B cell (primary cell): Measurements from ENCODE around the gene CAMK2G. TPM values are rescaled to one million over a fixed set of nuclear protein-coding genes. Genes with fewer than 3 reads are reported as not detected.

Experiments used
- ATAC-seq: fragments of 200-7000 bp; cut with Tn5 transposase; one replicate; pipeline ENCODE4 v1.10.0; 2021; ENCODE audit warnings: low read depth, mild to moderate bottlenecking, moderate number of reproducible peaks, moderate library complexity
- CTCF ChIA-PET: fragments of 350-600 bp; sonication (Branson Sonifier 250); formaldehyde crosslinking; loops from one replicate; lab custom pipeline; 2021; ENCODE audit warnings: antibody characterized with exemption, inconsistent platforms; lab: Charles Lee
- POLR2A ChIA-PET: fragments of 350-600 bp; sonication (Branson Sonifier 250); formaldehyde crosslinking; loops from one replicate; lab custom pipeline; 2021; ENCODE audit warnings: antibody characterized with exemption; lab: Charles Lee
- DNase-seq: peaks from one replicate; pipeline ENCODE4 v3.0.0; 2013
- H2AFZ ChIP-seq: 2 replicates; pipeline ENCODE4 v1.6.1; 2012; ENCODE audit warnings: mild to moderate bottlenecking, low read depth, low read length; ENCODE audit not compliant: insufficient read depth, poor library complexity, severe bottlenecking
- H3K27ac ChIP-seq, 2 donors: 1 replicate in 1 of 2; 2 replicates in 1 of 2; pipeline ENCODE4 v1.5.1; 2012 to 2013; ENCODE audit warnings: low read length in 2 of 2, mild to moderate bottlenecking in 2 of 2, moderate library complexity in 1 of 2
- H3K27me3 ChIP-seq, 4 experiments: fragments of 200-600 bp in 1 of 4; sonication (generic) in 1 of 4; replicated peaks in 1 of 4; 1 replicate in 2 of 4; 2 replicates in 2 of 4; pipeline versions ENCODE4 v1.6.1 to v1.7.0; 2013 to 2016; ENCODE audit warnings: low read length in 3 of 4, mild to moderate bottlenecking in 2 of 4, mixed read lengths in 1 of 4, moderate library complexity in 1 of 4; ENCODE audit not compliant: insufficient read depth in 4 of 4, control insufficient read depth in 3 of 4; ENCODE audit errors: control extremely low read depth in 1 of 4
- H3K36me3 ChIP-seq, 2 experiments: replicated peaks in 1 of 2; 1 replicate in 1 of 2; 2 replicates in 1 of 2; pipeline versions ENCODE4 v1.6.1 to v1.7.1; 2013; ENCODE audit warnings: low read length in 1 of 2; ENCODE audit not compliant: insufficient read depth in 2 of 2, control insufficient read depth in 1 of 2; ENCODE audit errors: control extremely low read depth in 1 of 2, extremely low read depth in 1 of 2
- H3K4me1 ChIP-seq, 2 donors: fragments of 200-600 bp in 1 of 2; sonication (generic) in 1 of 2; 1 replicate in 1 of 2; 2 replicates in 1 of 2; pipeline versions ENCODE4 v1.5.1 to v1.6.1; 2013 to 2017; ENCODE audit warnings: low read length in 2 of 2; ENCODE audit not compliant: control insufficient read depth in 2 of 2, insufficient read depth in 2 of 2
- H3K4me2 ChIP-seq: replicated peaks from 2 replicates; pipeline ENCODE3; 2012; ENCODE audit warnings: mild to moderate bottlenecking, low read depth, low read length; ENCODE audit not compliant: poor library complexity, severe bottlenecking
- H3K4me3 ChIP-seq, 5 experiments: fragments of 200-600 bp in 1 of 5; sonication (generic) in 1 of 5; 1 replicate in 3 of 5; 2 replicates in 2 of 5; pipeline versions ENCODE4 v1.5.1 to v1.7.0; 2011 to 2016; ENCODE audit warnings: low read length in 4 of 5, mild to moderate bottlenecking in 4 of 5, low read depth in 2 of 5, control low read depth in 1 of 5, moderate library complexity in 1 of 5; ENCODE audit not compliant: insufficient read depth in 1 of 5; ENCODE audit errors: control extremely low read depth in 1 of 5, extremely low read depth in 1 of 5
- H3K79me2 ChIP-seq: fragments of 200-600 bp; sonication (generic); one replicate; pipeline ENCODE4 v1.6.0; 2016; ENCODE audit warnings: low read length; ENCODE audit not compliant: control insufficient read depth, insufficient read depth
- H3K9ac ChIP-seq: fragments of 200-600 bp; sonication (generic); 2 replicates; pipeline ENCODE4 v1.6.1; 2017; ENCODE audit warnings: mild to moderate bottlenecking, low read length, moderate library complexity
- H3K9me3 ChIP-seq, 3 donors: one replicate each; pipeline versions ENCODE4 v1.6.1 to v1.7.1; 2013; ENCODE audit warnings: low read length in 2 of 3; ENCODE audit not compliant: control insufficient read depth in 2 of 3, insufficient read depth in 1 of 3; ENCODE audit errors: control extremely low read depth in 1 of 3
- H4K20me1 ChIP-seq: 2 replicates; pipeline ENCODE4 v1.6.0; 2012; ENCODE audit warnings: mild to moderate bottlenecking, low read length; ENCODE audit not compliant: insufficient read depth, control insufficient read depth, poor library complexity, severe bottlenecking
- H3K27ac Mint-ChIP-seq: one replicate; pipeline ENCODE4 v1.8.0; 2021; ENCODE audit warnings: mixed read lengths
- H3K27me3 Mint-ChIP-seq: one replicate; pipeline ENCODE4 v1.8.0; 2021; ENCODE audit warnings: mixed read lengths
- H3K4me1 Mint-ChIP-seq: one replicate; pipeline ENCODE4 v1.8.0; 2021; ENCODE audit warnings: mixed read lengths
- H3K4me3 Mint-ChIP-seq: one replicate; pipeline ENCODE4 v1.8.0; 2021; ENCODE audit warnings: mixed read lengths
- H3K9me3 Mint-ChIP-seq: one replicate; pipeline ENCODE4 v1.8.0; 2022; ENCODE audit warnings: mixed read lengths; ENCODE audit not compliant: insufficient read depth
- EZH2 ChIP-seq: IDR thresholded peaks from 2 replicates; pipeline ENCODE4 v1.6.1; 2012; ENCODE audit warnings: borderline replicate concordance, low read depth, mild to moderate bottlenecking, moderate library complexity, low read length; ENCODE audit not compliant: insufficient read depth, poor library complexity, severe bottlenecking
- WGBS: methylation state at CpG from one replicate; pipeline ENCODE4 v1.1.5; 2013; ENCODE audit warnings: missing lambda C conversion rate; ENCODE audit not compliant: insufficient coverage; 5-methylcytosine and 5-hydroxymethylcytosine counted together
- intact Hi-C: fragments of 100-400 bp; cut with micrococcal nuclease; formaldehyde crosslinking; loops from one replicate; pipeline ENCODE4 v1.10.0; 2022
- polyA plus RNA-seq: library from polyadenylated mRNA; depleted of rRNA; stranded (reverse); fragments of >200 nt; gene quantifications from 2 replicates; pipeline ENCODE4 v1.2.3, GENCODE V29; 2012
- total RNA-seq, 2 donors: library from RNA; stranded (reverse); fragments of 120-200 nt in 1 of 2; gene quantifications; 1 replicate in 1 of 2; 2 replicates in 1 of 2; pipeline versions ENCODE4 v1.2.3 to v1.2.4, GENCODE V29; 2013 to 2022
- TF ChIP-seq, protein P1 (sequence below): fragments of 200-600 bp; IDR thresholded peaks from one replicate; pipeline ENCODE4 v1.8.0; 2022; ENCODE audit warnings: antibody characterized with exemption, mild to moderate bottlenecking

The CAMK2G gene
- total and polyA plus RNA-seq, 2 donors (not counting 1 experiment from before 2014, with no cell fraction given) = 42.7 to 48.7 TPM

DNA sequence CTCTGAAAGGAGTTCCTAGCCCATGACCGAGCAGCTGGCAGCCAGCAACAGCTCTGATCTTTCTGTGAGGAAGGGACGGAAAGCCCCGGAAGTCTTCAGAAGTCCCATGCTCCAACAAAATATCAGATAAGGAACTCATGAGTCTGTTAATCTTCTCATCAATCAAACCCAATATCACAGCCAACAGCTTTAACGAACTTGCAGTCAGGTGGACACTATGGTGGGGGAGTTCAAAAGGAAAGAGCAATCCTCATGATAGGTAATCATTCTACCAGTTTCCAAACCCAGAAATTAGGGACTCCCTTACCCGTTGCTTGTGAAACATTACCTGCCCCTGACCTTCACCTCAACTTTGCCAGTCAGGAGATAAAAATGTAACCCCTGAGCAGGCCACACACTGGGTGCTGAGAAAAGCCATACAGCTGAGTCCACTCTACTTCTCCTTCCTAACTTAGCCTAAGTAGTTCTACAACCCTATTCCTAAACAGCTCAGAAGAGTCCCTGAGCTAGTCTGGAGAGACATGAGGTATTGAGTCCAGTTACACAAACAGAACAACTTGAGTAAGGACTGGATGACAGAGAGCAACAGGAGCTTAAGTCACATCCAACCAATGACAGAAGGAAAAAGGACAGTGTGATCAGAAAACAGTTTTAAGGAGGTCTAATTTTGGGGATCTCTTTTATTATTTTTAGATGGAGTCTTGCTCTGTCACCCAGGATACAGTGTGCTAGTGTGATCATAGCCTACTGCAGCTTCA, 65.1 kb downstream of the CAMK2G start:
- H3K36me3 ChIP-seq = peaks cover 0 to 41% of the 10 kb centered on the region in 2 experiments
- H4K20me1 ChIP-seq = peaks cover 33% of the 10 kb centered on the region
- ATAC-seq = no peak
- DNase-seq = no peak
- 70% methylated on average over 2 of the region's 5 CpGs for WGBS
- H3K27me3 ChIP-seq = no peaks in the 10 kb centered on the region
- peaks cover 33% of the 10 kb centered on the region for H3K4me1 Mint-ChIP-seq
- intact Hi-C loops = no loop called here
- H3K4me2 ChIP-seq = no peak overlapping the region
- peaks cover 5 to 31% of the 10 kb centered on the region in 2 donors for H3K4me1 ChIP-seq
- H2AFZ ChIP-seq = no peak overlapping the region
- ChIA-PET CTCF (interaction anchor here (0.7 to 2.6 kb wide), 5 partner anchors 18 to 70 kb away, joined by 3 to 13 read pairs (median 5); partner anchors contain the start of gene ZSWIM8), POLR2A (interaction anchor here (0.7 to 2.0 kb wide), 4 partner anchors 21 to 314 kb away, joined by 3 to 6 read pairs (median 4); partner anchors contain the start of gene PPP3CB)
- no peaks in the 10 kb centered on the region for H3K27me3 Mint-ChIP-seq
- TF ChIP-seq EZH2 = no peak
- TF ChIP-seq, protein P1, sequence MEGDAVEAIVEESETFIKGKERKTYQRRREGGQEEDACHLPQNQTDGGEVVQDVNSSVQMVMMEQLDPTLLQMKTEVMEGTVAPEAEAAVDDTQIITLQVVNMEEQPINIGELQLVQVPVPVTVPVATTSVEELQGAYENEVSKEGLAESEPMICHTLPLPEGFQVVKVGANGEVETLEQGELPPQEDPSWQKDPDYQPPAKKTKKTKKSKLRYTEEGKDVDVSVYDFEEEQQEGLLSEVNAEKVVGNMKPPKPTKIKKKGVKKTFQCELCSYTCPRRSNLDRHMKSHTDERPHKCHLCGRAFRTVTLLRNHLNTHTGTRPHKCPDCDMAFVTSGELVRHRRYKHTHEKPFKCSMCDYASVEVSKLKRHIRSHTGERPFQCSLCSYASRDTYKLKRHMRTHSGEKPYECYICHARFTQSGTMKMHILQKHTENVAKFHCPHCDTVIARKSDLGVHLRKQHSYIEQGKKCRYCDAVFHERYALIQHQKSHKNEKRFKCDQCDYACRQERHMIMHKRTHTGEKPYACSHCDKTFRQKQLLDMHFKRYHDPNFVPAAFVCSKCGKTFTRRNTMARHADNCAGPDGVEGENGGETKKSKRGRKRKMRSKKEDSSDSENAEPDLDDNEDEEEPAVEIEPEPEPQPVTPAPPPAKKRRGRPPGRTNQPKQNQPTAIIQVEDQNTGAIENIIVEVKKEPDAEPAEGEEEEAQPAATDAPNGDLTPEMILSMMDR = no peak
- peak overlapping the region; percentile 66 for H3K27ac Mint-ChIP-seq
- no peak overlapping the region for H3K4me3 ChIP-seq
- H3K9me3 ChIP-seq = no peaks in the 10 kb centered on the region
- H3K27ac ChIP-seq = no peak overlapping the region
- peaks cover 49% of the 10 kb centered on the region for H3K79me2 ChIP-seq
- no peak overlapping the region for H3K9ac ChIP-seq
- no peaks in the 10 kb centered on the region for H3K9me3 Mint-ChIP-seq
- H3K4me3 Mint-ChIP-seq = peak overlapping the region; percentile 88
